Mucosa of gallbladder (tissue), 1 donor: ENCODE measurements around the gene FGF22. TPM values are rescaled to one million over a fixed set of nuclear protein-coding genes. Genes with fewer than 3 reads are reported as not detected.
"Not testable (repeated sequence)": the region's sequence is repeated elsewhere in the genome, so short reads cannot be mapped to it uniquely, and the experiment has no call there.

Source experiments
- DNase-seq: peaks from one replicate; pipeline ENCODE4 v3.0.0-alpha.2; 2020; ENCODE audit warnings: low spot score
- total RNA-seq: library from RNA; stranded (reverse); gene quantifications from one replicate; pipeline ENCODE4 v1.2.1, GENCODE V29; 2021
- donor health status: DM: no; HTN: no; CAD: no.

FGF22 gene
- total RNA-seq, 1 donor from 2014 or later: 0.17 TPM

GRCh38 chr19:658916-659839, 19.5 kb downstream of the FGF22 start:
- no peak for DNase-seq

GRCh38 chr19:660793-661426, 21.2 kb downstream of the FGF22 start:
- DNase-seq: no peak

DNA sequence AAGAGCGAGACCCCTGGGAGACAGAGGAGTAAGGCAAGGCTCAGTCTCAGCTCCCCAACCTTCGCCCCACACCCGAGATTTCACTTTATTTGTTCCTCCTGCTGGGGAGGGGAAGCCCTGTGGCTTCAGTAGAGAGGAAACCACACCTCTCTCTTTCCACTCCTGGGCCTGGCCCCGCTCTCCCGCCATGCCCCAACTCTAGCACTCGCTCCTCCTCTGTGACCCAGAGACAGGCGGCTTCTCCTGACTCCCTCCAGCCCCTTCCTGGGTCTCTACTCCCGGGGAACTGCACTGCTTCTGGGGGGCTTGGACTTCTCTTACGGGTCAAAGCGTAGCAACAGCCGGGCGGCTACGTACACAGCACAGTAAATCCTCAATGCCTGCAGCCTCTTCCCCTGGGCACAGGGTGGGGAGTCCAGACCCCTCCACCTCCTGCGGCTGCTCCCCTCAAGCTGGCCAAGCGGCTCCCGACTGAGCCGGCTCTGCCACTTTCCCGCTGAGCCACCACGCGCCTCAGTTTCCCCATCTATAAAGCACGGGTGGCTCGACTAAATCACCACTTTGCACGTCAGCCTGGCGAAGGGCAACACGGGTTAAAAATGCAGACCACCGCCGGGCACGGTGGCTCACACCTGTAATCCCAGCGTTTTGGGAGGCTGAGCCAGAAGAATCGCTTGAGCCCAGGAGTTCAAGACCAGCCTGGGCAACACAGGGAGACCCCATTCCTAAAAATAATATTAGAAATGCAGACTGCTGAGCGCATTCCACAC, 21.9 kb downstream of the FGF22 start:
- DNase-seq: no peak

GRCh38 chr19:662207-662961, 22.7 kb downstream of the FGF22 start:
- DNase-seq: no peak

DNA sequence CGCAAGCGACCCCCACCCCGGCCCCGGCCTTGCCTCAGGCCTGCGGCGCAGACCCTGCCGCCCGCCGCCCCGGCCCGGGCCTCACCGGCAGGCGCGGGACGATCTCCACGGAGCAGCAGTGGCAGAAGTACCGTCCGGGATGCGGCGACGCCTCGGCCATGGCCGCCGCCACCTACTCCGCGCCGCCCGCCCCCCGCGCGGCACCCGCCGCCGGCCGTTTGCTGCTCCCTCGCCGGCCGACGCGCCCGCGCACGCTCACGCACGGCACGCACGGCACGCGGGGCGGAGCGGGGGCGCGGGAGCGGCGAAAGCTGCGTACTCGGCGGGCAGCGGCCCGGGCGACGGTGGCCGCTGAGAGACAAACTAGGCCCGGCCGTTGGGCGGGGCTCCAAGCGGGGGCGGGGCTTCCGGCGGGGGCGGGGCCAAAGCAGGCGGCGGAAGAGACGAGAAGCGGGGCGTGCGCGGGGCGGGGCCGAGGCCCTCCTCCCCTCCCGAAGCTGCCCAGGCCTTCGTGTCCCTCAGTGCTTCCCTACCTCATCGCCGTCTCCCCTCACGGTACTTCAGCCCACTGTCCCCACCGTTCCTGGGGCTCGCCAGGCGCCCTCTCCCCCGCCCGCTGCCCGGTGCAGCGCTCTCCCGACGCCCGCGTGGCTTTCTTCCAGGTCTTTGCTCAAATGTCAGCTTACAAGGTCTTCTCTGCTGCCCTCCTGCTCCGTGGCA, 23.4 kb downstream of the FGF22 start, which contains the start of gene RNF126:
Gene RNF126 (minus strand): TSS at position 253 of the 720 bp plus-strand sequence. CDS start 93 bp downstream, at position 160.
- peak; percentile 95 for DNase-seq

DNA sequence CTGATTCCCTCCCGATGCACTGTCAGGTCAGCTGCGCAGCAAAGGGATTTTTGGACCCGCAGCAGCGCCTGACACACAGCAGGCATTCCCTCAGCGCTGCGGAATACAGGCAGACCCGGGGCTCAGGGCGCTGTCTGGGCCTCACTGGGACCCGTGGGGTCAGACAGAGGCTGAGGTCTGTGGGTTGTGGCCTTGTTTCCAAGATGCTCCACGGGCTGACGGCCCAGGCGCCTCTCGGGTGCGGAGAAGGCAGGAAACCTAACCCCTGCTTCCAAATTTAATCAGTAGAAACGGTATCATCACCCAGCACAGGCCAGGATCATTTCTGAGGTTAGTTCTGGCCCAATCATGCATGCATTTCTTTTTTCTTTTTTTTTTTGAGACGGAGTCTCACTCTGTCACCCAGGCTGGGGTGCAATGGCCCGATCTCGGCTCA, 24.0 kb downstream of the FGF22 start:
- DNase-seq: no peak

GRCh38 chr19:664913-665443, 25.3 kb downstream of the FGF22 start:
- peak; percentile 78 for DNase-seq

GRCh38 chr19:666985-667573, 27.4 kb downstream of the FGF22 start:
- DNase-seq: not testable (repeated sequence)

GRCh38 chr19:668675-669434, 29.2 kb downstream of the FGF22 start:
- DNase-seq: not testable (repeated sequence)

GRCh38 chr19:670609-671075, 31.0 kb downstream of the FGF22 start:
- no peak for DNase-seq

DNA sequence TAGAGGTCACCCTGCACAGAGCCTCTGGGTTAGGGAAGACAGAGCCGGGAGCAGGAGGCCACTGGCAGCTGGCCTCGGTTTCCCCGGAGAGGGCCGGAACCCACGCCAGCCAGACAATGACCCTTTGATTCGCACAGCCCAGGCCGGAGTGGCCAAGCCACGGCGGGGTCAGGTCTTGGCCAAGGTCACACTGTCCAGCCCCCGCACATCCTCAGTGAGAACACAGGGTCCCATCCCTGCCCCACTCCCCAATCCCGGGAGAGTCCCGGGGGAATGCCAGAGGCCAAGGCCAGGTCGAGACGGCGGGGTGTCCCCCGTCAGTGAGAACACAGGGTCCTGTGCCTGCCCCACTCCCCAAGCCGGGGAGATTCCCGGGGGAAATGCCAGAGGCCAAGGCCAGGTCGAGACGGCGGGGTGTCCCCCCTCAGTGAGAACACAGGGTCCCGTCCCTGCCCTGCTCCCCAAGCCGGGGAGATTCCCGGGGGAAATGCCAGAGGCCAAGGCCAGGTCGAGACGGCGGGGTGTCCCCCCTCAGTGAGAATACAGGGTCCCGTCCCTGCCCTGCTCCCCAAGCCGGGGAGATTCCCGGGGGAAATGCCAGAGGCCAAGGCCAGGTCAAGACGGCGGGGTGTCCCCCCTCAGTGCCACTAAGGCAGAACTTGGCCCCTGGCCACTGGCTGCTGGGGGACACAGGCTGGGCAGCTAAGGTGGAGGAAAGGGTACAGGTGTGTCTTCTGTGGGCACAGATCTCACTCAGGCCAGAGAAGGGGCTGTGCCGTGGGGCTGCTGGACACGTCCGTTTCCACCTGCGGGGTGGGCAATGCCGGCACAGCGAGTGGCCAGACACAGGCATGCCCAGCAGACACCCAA, 34.8 kb downstream of the FGF22 start:
- DNase-seq: no peak

GRCh38 chr19:676007-676338, 36.3 kb downstream of the FGF22 start:
- no peak for DNase-seq

DNA sequence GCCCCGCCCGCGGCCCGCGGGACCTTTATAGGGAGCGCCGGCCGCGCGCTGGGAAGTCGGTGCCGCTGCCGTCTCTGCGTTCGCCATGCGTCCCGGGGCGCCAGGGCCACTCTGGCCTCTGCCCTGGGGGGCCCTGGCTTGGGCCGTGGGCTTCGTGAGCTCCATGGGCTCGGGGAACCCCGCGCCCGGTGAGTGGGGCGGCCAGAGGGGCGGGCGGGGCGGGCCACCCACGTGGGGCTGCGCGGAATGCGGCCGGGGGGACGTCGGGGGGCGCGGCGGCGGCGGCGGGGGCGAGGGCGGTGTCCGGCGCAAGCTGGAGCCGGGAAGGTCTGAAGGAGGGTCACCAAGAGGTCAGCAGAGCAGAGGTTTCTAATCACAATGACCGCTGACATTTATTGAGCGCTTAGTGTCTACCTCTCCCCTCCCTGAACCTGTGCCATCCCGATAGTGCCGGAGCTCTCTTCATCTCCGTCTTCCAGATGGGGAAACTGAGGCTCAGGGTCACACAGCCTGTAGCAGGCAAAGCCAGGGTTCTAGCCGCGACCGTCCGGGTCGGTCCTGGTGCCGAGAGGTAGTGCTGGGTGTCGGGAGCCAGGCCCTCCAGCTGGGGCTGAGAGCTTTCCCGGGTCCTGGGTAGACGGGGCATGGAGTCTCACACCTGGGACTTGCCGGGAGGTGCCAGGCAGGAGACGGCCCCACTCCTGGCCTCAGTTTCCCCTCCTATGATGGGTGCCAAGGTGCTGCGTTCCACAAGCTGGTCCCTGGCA, 36.8 kb downstream of the FGF22 start, which contains the start of gene FSTL3:
Gene FSTL3 (plus strand): TSS at position 54 of the 767 bp plus-strand sequence. CDS start 32 bp downstream, at position 86.
- DNase-seq: no peak

- peak; percentile 59 for DNase-seq
Measured at GRCh38 chr19:677201-677600, 37.5 kb downstream of the FGF22 start.

- no peak for DNase-seq
Measured at GRCh38 chr19:677601-678436, 38.1 kb downstream of the FGF22 start.

GRCh38 chr19:678791-679388, 39.2 kb downstream of the FGF22 start:
- no peak for DNase-seq
